Measurements from ENCODE around the gene PRICKLE3.

- TF ChIP-seq, protein P1, sequence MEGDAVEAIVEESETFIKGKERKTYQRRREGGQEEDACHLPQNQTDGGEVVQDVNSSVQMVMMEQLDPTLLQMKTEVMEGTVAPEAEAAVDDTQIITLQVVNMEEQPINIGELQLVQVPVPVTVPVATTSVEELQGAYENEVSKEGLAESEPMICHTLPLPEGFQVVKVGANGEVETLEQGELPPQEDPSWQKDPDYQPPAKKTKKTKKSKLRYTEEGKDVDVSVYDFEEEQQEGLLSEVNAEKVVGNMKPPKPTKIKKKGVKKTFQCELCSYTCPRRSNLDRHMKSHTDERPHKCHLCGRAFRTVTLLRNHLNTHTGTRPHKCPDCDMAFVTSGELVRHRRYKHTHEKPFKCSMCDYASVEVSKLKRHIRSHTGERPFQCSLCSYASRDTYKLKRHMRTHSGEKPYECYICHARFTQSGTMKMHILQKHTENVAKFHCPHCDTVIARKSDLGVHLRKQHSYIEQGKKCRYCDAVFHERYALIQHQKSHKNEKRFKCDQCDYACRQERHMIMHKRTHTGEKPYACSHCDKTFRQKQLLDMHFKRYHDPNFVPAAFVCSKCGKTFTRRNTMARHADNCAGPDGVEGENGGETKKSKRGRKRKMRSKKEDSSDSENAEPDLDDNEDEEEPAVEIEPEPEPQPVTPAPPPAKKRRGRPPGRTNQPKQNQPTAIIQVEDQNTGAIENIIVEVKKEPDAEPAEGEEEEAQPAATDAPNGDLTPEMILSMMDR (IDR thresholded peaks at IDR 0.05; ENCODE audit: low read depth, low read length), result no peak
- TF ChIP-seq EZH2phosphoT487 (IDR thresholded peaks at IDR 0.05; ENCODE audit: low read depth), result no peak
These were observed 17.4 kb upstream of the PRICKLE3 start for GRCh38 chrX:49203536-49203935.

All from OCI-LY3 (cell line).